ENCODE measurements around the gene ZNF804A. TPM values are rescaled to one million over a fixed set of nuclear protein-coding genes. Genes with fewer than 3 reads are reported as not detected.

ZNF804A gene
- total RNA-seq, 1 experiment from 2014 or later, result 19.2 TPM

DNA sequence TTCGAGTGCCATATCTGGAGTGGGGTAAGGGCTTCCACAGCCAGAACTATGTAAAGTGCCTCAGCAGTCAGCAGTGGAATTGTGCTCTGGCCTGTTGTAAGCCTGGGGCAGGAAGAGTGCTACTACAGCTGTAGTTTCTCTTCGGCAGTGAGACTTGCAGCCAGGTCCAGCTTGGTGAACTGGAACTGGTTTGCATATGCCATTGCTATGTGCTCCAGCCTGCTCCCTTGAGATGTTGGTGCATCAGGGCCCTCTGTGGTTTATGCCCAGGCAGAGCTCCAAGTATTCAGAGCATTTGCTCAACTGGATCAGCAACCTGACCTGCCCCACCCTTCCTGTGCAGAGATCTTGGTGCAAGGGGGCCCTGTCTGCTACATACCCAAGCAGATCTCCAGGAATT, 47.8 kb downstream of the ZNF804A start:
- Histone ChIP-seq H3K36me3 (peaks cover 8% of the 10 kb centered on the region), H3K27ac (peak overlapping the region; percentile 60), H3K27me3 (no peaks in the 10 kb centered on the region), H3K4me3 (no peak overlapping the region), H3K4me1 (peaks cover 14% of the 10 kb centered on the region), H3K9me3 (replicated peaks) (0 out of 2 replicates have a peak, but pooled peaks cover 4% of the 10 kb centered on the region)
- peak; percentile 82 to 87 for DNase-seq

DNA sequence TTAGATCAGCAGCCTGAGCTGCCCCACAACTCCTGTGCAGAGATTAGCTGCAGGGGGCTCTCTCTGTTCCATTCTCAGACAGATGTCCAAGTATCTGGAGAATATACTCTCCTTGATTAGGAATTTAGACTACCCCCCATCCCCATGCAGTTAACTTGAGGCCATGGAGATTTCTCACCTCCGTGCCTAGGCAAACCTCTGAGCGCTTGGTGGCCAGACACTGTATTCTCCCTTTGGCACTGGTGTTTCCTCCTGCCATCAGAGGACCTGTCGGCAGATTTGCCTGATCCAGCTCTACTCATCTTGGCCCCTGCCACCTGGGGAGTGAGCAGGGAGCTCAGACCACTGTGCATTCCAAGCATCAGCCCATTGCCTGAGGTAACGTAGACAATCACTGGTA, 48.3 kb downstream of the ZNF804A start:
- Histone ChIP-seq H3K4me1 (peaks cover 14% of the 10 kb centered on the region), H3K9me3 (replicated peaks) (0 out of 2 replicates have a peak, but pooled peaks cover 4% of the 10 kb centered on the region), H3K27ac (no peak overlapping the region), H3K36me3 (peaks cover 8% of the 10 kb centered on the region), H3K4me3 (no peak overlapping the region), H3K27me3 (no peaks in the 10 kb centered on the region)
- DNase-seq, result no peak

DNA sequence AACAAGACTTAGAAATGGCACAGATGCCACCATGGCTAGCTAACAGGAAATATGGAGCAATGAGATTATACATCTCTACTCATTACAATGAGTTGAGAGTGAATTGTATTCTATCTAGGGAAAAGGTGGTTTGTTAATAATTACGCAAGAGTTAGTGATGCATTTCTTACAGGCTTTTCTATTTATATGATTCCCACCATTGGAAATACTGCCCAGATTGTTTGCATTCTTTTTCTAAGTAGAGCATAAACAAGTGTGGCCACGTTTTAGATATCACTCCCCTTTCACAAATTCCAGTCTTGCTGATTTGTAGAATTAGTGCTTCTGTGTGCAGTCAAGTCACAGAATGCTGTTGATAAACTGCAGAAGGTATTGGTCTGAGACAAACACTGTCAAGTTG, 56.6 kb downstream of the ZNF804A start:
- Histone ChIP-seq H3K36me3 (peaks cover 2% of the 10 kb centered on the region; the same call in 1 of the 2 replicates), H3K27ac (no peak overlapping the region), H3K9me3 (replicated peaks) (no peaks in the 10 kb centered on the region; the same call in none of the 2 replicates), H3K27me3 (no peaks in the 10 kb centered on the region), H3K4me1 (no peaks in the 10 kb centered on the region), H3K4me3 (no peak overlapping the region)
- DNase-seq, result no peak

DNA sequence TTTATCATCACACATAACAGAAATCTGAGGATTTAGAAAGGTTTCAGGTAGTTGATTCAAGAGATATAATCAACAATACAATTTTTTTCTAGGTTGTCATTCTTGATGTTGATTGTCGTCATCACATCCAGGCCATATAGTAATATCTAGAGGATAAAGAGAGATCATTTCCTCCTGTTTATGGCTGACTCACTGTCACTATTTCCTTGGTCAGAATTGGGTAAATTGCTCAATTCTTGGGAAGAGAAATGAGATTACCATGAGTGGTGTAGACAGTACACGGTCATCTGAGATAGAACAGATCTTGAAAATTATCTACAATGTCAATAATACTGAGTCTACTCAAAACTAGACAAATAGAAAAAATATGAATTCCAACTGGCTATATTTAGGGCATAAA, 78.8 kb downstream of the ZNF804A start:
- Histone ChIP-seq H3K9me3 (replicated peaks) (no peaks in the 10 kb centered on the region), H3K4me3 (no peak overlapping the region), H3K27ac (no peak overlapping the region), H3K36me3 (peaks cover 5% of the 10 kb centered on the region), H3K4me1 (no peaks in the 10 kb centered on the region; the same call in 1 of the 2 replicates), H3K27me3 (no peaks in the 10 kb centered on the region)
- DNase-seq, result no peak

DNA sequence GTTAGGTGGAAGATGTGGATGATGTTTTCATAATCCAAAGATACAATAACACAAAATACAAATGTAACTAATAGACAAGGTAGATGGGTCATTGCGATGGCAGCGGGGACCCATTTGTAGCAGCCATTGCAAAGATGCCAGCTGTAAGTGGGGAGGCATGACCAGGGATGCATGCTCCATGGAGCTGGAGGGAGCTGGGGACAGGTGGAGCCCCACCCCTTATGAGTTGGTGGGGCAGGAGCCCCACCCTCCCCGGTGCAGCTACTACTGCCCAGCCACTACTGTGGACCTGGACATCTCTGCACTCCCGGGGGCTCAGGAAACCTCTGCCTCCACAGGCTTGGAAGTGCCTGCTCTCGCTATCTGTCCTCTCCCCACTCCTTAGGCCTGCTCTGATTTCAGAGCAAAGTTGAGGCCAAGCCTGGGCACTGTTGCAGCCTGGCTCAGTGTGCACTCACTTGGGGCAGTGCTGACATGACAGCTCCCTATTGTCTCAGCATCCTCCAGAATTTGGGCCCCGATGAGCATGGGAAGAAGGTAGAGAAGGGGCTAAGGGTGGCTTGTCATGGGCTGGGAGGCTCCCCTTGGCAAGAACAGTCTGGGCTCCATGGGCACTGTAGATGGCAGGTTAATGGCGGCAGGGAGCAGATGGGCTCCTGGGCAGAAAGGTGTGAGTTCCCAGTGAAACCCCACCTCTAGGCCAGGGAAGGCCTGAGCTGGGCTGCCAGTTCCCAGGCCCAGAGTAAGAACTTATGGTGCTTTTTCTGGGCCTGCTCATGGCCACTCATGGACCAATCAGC, 81.1 kb downstream of the ZNF804A start:
- DNase-seq, result no peak
- H3K36me3 ChIP-seq, result peaks cover 7% of the 10 kb centered on the region
- no peak overlapping the region for H3K4me3 ChIP-seq
- no peak overlapping the region for H3K27ac ChIP-seq
- H3K27me3 ChIP-seq, result no peaks in the 10 kb centered on the region
- no peaks in the 10 kb centered on the region for H3K9me3 ChIP-seq (replicated peaks)
- H3K4me1 ChIP-seq, result no peaks in the 10 kb centered on the region; the same call in 1 of the 2 replicates

DNA sequence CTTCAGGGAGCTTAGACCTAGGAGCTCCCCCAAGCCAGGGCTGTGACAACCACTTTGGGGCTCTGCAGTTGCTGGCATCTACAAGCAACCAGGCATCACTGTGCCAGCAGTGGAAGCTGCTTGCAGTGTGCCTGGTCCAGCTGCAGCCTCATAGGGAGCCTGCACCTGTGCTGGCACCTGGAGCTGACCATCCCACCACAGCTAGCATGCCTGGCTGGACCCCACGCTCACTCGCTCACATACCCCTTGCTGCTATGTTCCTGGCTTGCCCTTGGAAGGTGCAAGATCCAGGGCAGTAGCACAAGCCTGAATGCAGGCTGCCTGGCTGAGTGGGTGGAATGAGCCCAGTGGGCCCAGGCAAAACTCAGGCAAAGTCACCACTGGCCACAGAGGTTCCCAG, 82.5 kb downstream of the ZNF804A start:
- H3K27me3 ChIP-seq, result no peaks in the 10 kb centered on the region
- no peaks in the 10 kb centered on the region for H3K9me3 ChIP-seq (replicated peaks)
- peaks cover 7% of the 10 kb centered on the region for H3K36me3 ChIP-seq
- no peak for DNase-seq
- H3K4me1 ChIP-seq, result no peaks in the 10 kb centered on the region; the same call in 1 of the 2 replicates
- H3K4me3 ChIP-seq, result no peak overlapping the region
- H3K27ac ChIP-seq, result no peak overlapping the region

DNA sequence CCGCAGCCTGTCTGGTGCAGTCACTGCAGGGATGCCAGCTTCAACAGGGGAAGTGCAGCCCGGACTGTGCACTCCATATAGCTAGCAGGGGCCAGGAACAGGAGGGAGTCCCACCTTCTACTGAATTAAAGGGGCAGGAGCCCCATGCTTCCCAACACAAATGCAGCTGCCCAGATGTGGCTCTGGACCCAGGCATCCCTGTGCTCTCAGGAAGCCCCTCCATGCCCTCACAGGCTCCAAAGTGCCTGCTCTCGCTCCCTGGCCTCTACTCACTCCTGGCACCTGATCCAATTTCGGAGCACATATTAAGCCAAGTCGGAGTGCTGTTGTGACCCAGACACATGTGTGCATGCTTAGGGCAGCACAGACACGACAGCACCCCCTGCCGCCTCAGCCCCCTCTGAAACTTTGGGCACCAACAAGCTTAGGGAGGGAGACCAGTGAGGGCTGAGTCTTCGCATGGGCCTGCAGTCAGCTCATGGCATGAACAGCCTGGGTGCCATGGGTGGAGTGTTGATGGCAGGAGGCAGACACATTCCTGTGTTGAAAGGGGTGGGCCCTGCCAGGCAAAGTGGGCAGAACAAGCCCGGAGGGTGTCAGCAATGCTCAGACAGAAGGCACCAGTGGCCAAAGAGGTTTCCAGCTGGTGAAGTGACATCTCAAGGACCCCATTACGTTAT, 83.5 kb downstream of the ZNF804A start:
- no peak overlapping the region for H3K27ac ChIP-seq
- H3K4me1 ChIP-seq, result no peaks in the 10 kb centered on the region; the same call in 1 of the 2 replicates
- H3K36me3 ChIP-seq, result peaks cover 7% of the 10 kb centered on the region

DNA sequence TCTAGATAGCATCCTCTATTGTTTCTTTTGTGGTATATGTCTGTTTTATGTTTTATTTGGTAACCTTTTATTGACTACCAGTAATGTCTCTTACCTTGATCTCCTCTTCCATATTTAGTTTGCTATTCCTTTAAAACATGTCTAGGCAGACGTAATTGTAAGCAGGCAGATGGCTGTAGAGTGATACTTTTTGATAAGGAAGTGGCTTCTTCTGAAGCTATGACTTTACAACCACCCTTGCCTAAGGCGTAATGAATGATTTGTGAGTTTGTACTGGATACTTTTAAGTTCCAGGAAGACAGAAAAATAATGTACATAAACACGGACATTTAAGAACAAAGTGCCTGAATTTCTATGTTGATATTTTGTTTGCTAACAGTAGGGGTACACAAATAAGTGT, 85.6 kb downstream of the ZNF804A start:
- Histone ChIP-seq H3K4me3 (no peak overlapping the region), H3K9me3 (replicated peaks) (no peaks in the 10 kb centered on the region), H3K27me3 (no peaks in the 10 kb centered on the region), H3K27ac (no peak overlapping the region), H3K4me1 (no peaks in the 10 kb centered on the region), H3K36me3 (peaks cover 7% of the 10 kb centered on the region)
- no peak for DNase-seq

More for the DNA sequence above, 83.5 kb downstream of the ZNF804A start:
- Histone ChIP-seq H3K9me3 (replicated peaks) (no peaks in the 10 kb centered on the region), H3K27me3 (no peaks in the 10 kb centered on the region), H3K4me3 (no peak overlapping the region)
- no peak for DNase-seq

DNA sequence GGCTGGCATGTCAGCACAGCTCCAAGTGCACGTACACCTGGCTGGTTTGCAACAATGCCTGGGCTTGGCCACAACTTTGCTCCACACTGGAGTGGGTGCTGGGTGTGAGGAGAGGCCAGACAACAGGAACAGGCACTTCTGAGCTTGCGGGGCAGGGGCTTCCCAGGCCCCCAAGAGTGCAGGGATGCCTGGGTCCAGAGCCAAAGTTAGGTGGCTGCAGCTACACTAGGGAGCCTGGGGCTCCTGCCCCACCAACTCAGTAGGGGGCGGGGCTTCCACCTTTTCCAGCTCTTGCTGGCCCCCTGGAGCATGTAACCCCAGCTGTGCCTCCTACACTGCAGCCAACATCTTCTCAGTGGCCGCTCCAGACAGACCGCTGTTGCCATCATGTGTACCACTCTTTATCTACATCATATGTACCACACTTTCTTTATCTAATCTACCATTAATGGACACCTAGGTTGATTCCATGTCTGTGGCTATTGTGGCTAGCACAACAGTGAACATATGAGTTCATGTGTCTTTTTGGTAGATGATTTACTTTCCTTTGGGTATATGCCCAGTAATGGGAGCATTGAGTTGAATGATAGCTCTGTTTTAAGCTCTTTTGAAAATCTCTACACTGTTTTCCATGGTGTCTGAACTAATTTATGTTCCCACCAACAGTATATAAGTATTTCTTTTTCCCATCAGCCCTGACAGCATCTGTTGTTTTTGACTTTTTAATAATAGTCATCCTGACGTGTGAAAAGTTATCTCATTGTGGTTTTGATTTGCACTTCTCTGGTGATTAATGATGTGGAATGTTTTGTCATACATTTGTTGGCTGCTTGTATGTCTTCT, 87.9 kb downstream of the ZNF804A start:
- no peaks in the 10 kb centered on the region; the same call in 1 of the 2 replicates for H3K4me1 ChIP-seq
- peaks cover 2% of the 10 kb centered on the region; the same call in 1 of the 2 replicates for H3K36me3 ChIP-seq
- H3K27ac ChIP-seq, result no peak overlapping the region
- DNase-seq, result no peak
- H3K9me3 ChIP-seq (replicated peaks), result no peaks in the 10 kb centered on the region
- H3K4me3 ChIP-seq, result no peak overlapping the region
- no peaks in the 10 kb centered on the region for H3K27me3 ChIP-seq

DNA sequence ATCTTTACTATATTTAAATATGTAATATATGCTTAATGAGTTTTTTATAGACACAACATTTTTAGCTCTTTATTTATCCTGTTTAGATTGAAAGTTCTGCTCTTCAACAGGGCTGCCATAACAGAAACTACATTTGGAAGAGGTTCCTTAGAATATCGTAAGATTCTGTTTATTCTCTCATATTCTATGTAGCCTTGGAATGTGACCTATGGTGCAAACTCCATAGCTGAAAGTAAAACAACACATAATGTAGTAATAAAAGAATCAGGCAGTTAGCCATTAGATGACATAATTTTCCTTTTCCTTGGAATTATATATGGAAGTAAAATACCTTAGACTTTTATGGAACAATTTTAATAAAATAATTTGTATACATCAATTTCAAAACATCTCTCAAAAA, 91.3 kb downstream of the ZNF804A start:
- peaks cover 15% of the 10 kb centered on the region for H3K4me1 ChIP-seq
- no peak overlapping the region for H3K27ac ChIP-seq
- H3K36me3 ChIP-seq, result no peaks in the 10 kb centered on the region
- no peak overlapping the region for H3K4me3 ChIP-seq
- H3K9me3 ChIP-seq (replicated peaks), result no peaks in the 10 kb centered on the region
- no peak for DNase-seq
- H3K27me3 ChIP-seq, result no peaks in the 10 kb centered on the region

DNA sequence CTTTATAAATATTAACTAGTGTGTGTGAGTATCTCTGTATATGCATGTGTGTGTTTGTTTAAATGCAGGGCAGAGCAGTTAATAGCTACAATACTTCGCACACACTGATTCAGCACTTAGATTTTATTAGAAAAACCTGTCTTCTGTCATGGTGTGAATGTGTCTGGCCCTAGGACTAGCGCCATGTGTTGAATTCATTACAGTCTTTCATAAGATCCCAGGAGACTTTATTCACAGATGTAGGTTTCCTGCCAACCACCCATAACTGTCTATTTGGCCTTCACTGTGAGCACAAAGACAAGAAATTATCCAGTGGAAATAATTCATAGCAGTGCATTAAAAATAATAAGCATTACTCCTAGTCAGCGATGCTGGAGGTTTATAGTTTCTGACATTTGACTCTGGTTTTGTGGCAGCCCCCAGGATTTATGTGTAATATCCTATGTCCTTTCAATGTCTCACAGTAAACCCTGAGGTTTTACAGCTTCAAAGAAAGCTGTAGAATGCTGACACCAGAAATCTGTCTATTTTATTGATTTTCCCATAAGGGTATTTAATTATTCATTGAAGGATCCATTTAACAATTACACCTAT, 93.9 kb downstream of the ZNF804A start:
- Histone ChIP-seq H3K4me3 (peak overlapping the region; percentile 15), H3K4me1 (peaks cover 15% of the 10 kb centered on the region), H3K27me3 (no peaks in the 10 kb centered on the region), H3K9me3 (replicated peaks) (no peaks in the 10 kb centered on the region), H3K27ac (peak overlapping the region; percentile 19), H3K36me3 (peaks cover 2% of the 10 kb centered on the region; the same call in 1 of the 2 replicates)
- peak; percentile 31 to 70 for DNase-seq

DNA sequence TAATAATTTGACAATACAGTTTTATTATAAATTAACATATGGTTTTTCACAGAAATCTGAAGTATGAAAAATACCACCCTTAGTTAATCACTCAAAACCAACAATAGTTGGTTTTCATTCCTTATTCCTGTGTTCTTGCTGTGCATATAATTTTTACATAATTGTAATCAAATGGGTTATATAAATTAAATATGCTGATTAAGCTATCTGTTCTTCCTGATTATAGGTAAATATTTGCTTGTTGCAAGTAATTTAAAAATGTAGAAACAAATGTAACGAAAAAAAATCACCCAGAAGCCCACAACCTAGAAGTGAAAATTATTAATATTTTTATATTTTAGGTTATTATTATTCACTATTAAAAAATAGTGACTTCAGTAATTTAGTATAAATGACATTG, 98.3 kb downstream of the ZNF804A start:
- Histone ChIP-seq H3K27ac (no peak overlapping the region), H3K4me3 (no peak overlapping the region), H3K27me3 (no peaks in the 10 kb centered on the region), H3K4me1 (peaks cover 13% of the 10 kb centered on the region), H3K36me3 (peaks cover 2% of the 10 kb centered on the region; the same call in 1 of the 2 replicates), H3K9me3 (replicated peaks) (no peaks in the 10 kb centered on the region)
- DNase-seq, result no peak

DNA sequence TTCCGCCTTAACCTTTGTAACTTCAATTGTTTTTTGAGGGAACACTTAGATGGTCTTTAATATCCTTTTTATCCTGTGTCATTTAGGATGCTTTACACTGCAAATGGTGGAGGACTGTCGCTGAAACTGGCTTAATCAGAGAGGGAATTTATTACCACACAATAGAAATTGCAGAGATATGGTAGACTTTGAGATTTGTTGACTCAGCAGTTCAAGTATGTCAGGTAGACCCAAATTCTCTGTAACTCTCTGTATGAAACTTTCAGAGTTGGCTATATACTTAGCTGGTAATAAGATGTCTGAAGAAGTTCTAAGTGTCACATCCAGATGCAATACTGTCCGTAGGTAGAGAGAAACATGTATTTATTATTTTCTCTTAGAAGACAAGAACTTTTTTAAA, 100.1 kb downstream of the ZNF804A start:
- DNase-seq, result no peak
- Histone ChIP-seq H3K4me3 (no peak overlapping the region), H3K36me3 (peaks cover 2% of the 10 kb centered on the region; the same call in 1 of the 2 replicates), H3K4me1 (no peaks in the 10 kb centered on the region), H3K9me3 (replicated peaks) (no peaks in the 10 kb centered on the region), H3K27me3 (no peaks in the 10 kb centered on the region), H3K27ac (no peak overlapping the region)

DNA sequence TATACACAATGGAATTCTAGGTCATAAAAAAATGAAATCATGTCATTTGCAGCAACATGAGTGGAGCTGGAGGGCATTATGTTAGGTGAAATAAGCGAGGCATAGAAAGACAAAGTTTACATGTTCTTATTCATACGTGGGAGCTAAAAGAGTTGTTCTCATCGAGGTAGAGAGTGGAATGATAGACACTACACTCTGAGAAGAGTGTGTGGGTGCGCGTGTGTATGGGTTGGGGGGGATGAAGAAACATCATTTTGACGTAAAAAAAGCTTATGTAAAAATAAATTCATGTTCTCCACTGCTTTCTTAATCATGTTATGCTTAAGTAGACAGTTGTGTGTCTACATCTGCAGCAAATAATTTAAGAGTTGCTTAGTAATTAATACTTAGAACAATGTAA, 123.6 kb downstream of the ZNF804A start:
- no peak for DNase-seq
- no peak overlapping the region for H3K27ac ChIP-seq
- H3K4me3 ChIP-seq, result no peak overlapping the region
- peaks cover 10% of the 10 kb centered on the region; the same call in 1 of the 2 replicates for H3K9me3 ChIP-seq (replicated peaks)
- H3K4me1 ChIP-seq, result peaks cover 7% of the 10 kb centered on the region; the same call in 1 of the 2 replicates
- peaks cover 11% of the 10 kb centered on the region for H3K36me3 ChIP-seq
- no peaks in the 10 kb centered on the region for H3K27me3 ChIP-seq
